H9 (cell line): ENCODE measurements around the gene FAM151A. TPM values are rescaled to one million over a fixed set of nuclear protein-coding genes. Genes with fewer than 3 reads are reported as not detected.
"Not testable (repeated sequence)": the region's sequence is repeated elsewhere in the genome, so short reads cannot be mapped to it uniquely, and the experiment has no call there.

Experiments used
- DNase-seq: peaks from one replicate; pipeline ENCODE4 v3.0.0-alpha.2; 2017
- H2AFZ ChIP-seq: one replicate; pipeline ENCODE4 v1.6.1; 2013; ENCODE audit warnings: mild to moderate bottlenecking, low read length, control low read depth, moderate library complexity
- H2AK5ac ChIP-seq: 2 replicates; pipeline ENCODE4 v1.6.1; 2013; ENCODE audit warnings: low read length, control low read depth, mixed read lengths; ENCODE audit not compliant: insufficient read length
- H2BK120ac ChIP-seq: one replicate; pipeline ENCODE4 v1.6.1; 2013; ENCODE audit warnings: low read depth, mild to moderate bottlenecking, low read length, control low read depth, inconsistent platforms; ENCODE audit not compliant: poor library complexity, severe bottlenecking
- H2BK12ac ChIP-seq: 2 replicates; pipeline ENCODE4 v1.6.1; 2013; ENCODE audit warnings: low read length, control low read depth, mixed read lengths, low read depth; ENCODE audit not compliant: insufficient read length
- H2BK15ac ChIP-seq: 2 replicates; pipeline ENCODE4 v1.6.1; 2013; ENCODE audit warnings: low read depth, low read length, control low read depth
- H2BK20ac ChIP-seq: one replicate; pipeline ENCODE4 v1.6.1; 2013; ENCODE audit warnings: low read depth, mild to moderate bottlenecking, low read length, control low read depth, inconsistent platforms; ENCODE audit not compliant: poor library complexity, severe bottlenecking
- H2BK5ac ChIP-seq: 2 replicates; pipeline ENCODE4 v1.6.1; 2013; ENCODE audit warnings: low read length, control low read depth, mixed read lengths; ENCODE audit not compliant: insufficient read length
- H3K14ac ChIP-seq: 2 replicates; pipeline ENCODE4 v1.6.1; 2013; ENCODE audit warnings: low read length, control low read depth; ENCODE audit not compliant: insufficient read depth
- H3K18ac ChIP-seq: 2 replicates; pipeline ENCODE4 v1.6.1; 2013; ENCODE audit warnings: low read depth, mild to moderate bottlenecking, mixed read lengths, low read length, control low read depth; ENCODE audit not compliant: insufficient read length
- H3K23ac ChIP-seq: 2 replicates; pipeline ENCODE4 v1.6.1; 2013; ENCODE audit warnings: low read length, control low read depth, mixed read lengths, low read depth; ENCODE audit not compliant: insufficient read length
- H3K23me2 ChIP-seq: 2 replicates; pipeline ENCODE4 v1.6.1; 2013; ENCODE audit warnings: low read depth, mild to moderate bottlenecking, mixed read lengths, low read length, control low read depth; ENCODE audit not compliant: insufficient read length, poor library complexity, severe bottlenecking
- H3K27ac ChIP-seq: 2 replicates; pipeline ENCODE4 v1.5.1; 2013; ENCODE audit warnings: low read length, control low read depth, mixed read lengths, low read depth; ENCODE audit not compliant: insufficient read length
- H3K27me3 ChIP-seq: 2 replicates; pipeline ENCODE4 v1.6.1; 2013; ENCODE audit warnings: low read length, control low read depth, inconsistent platforms; ENCODE audit not compliant: insufficient read depth
- H3K4ac ChIP-seq: 2 replicates; pipeline ENCODE4 v1.6.1; 2013; ENCODE audit warnings: low read depth, mild to moderate bottlenecking, control low read depth, inconsistent platforms, low read length, moderate library complexity
- H3K4me1 ChIP-seq: 2 replicates; pipeline ENCODE4 v1.6.1; 2013; ENCODE audit warnings: low read length, control low read depth, inconsistent platforms; ENCODE audit not compliant: insufficient read depth
- H3K4me2 ChIP-seq: 2 replicates; pipeline ENCODE4 v1.6.1; 2013; ENCODE audit warnings: low read length, control low read depth, mixed read lengths; ENCODE audit not compliant: insufficient read length, insufficient read depth
- H3K56ac ChIP-seq: 2 replicates; pipeline ENCODE4 v1.6.1; 2013; ENCODE audit warnings: low read depth, mild to moderate bottlenecking, mixed read lengths, low read length, control low read depth; ENCODE audit not compliant: insufficient read length
- H3K79me1 ChIP-seq: 2 replicates; pipeline ENCODE4 v1.6.1; 2013; ENCODE audit warnings: low read depth, mild to moderate bottlenecking, moderate library complexity, low read length, control low read depth, inconsistent platforms; ENCODE audit not compliant: insufficient read depth, poor library complexity, severe bottlenecking
- H3K79me2 ChIP-seq: 2 replicates; pipeline ENCODE4 v1.6.1; 2013; ENCODE audit warnings: low read length, control low read depth, inconsistent platforms; ENCODE audit not compliant: insufficient read depth
- H3K9ac ChIP-seq: 2 replicates; pipeline ENCODE4 v1.6.1; 2013; ENCODE audit warnings: low read length, control low read depth, mixed read lengths; ENCODE audit not compliant: insufficient read length; ENCODE audit errors: extremely low read depth
- H3K9me3 ChIP-seq: one replicate; pipeline ENCODE4 v1.6.1; 2013; ENCODE audit warnings: low read depth, low read length, inconsistent platforms; ENCODE audit not compliant: control insufficient read depth
- H3T11ph ChIP-seq: one replicate; pipeline ENCODE4 v1.6.1; 2013; ENCODE audit warnings: mild to moderate bottlenecking, low read length, control low read depth, inconsistent platforms
- H4K20me1 ChIP-seq: one replicate; pipeline ENCODE4 v1.6.1; 2013; ENCODE audit not compliant: control insufficient read depth, insufficient read length, insufficient read depth
- H4K5ac ChIP-seq: 2 replicates; pipeline ENCODE4 v1.6.1; 2013; ENCODE audit warnings: low read depth, mild to moderate bottlenecking, mixed read lengths, low read length, control low read depth; ENCODE audit not compliant: insufficient read length
- H4K8ac ChIP-seq: replicated peaks from 2 replicates; pipeline ENCODE4 v1.6.1; 2013; ENCODE audit warnings: low read length, control low read depth, mixed read lengths, low read depth; ENCODE audit not compliant: insufficient read length
- H4K91ac ChIP-seq: 2 replicates; pipeline ENCODE4 v1.6.1; 2013; ENCODE audit warnings: low read depth, mild to moderate bottlenecking, moderate library complexity, mixed read lengths, low read length, control low read depth; ENCODE audit not compliant: insufficient read length
- H3K27ac Mint-ChIP-seq, 3 experiments: 2 replicates in 2 of 3; 3 replicates in 1 of 3; pipeline ENCODE4 v1.8.0; 2020 to 2021; ENCODE audit warnings: mixed read lengths in 3 of 3, mild to moderate bottlenecking in 1 of 3, moderate library complexity in 1 of 3
- H3K27me3 Mint-ChIP-seq: 2 replicates; pipeline ENCODE4 v1.8.0; 2021; ENCODE audit warnings: low read depth, mild to moderate bottlenecking, moderate library complexity, mixed read lengths
- H3K36me3 Mint-ChIP-seq, 3 experiments: 2 replicates in 2 of 3; 3 replicates in 1 of 3; pipeline ENCODE4 v1.8.0; 2020 to 2021; ENCODE audit warnings: low read depth in 3 of 3, mixed read lengths in 3 of 3; ENCODE audit not compliant: insufficient read depth in 1 of 3
- H3K4me1 Mint-ChIP-seq, 2 experiments: 2 replicates each; pipeline ENCODE4 v1.8.0; 2020; ENCODE audit warnings: mixed read lengths in 2 of 2
- H3K4me3 Mint-ChIP-seq, 2 experiments: 2 replicates in 1 of 2; 3 replicates in 1 of 2; pipeline ENCODE4 v1.8.0; 2020 to 2021; ENCODE audit warnings: mild to moderate bottlenecking in 2 of 2, mixed read lengths in 2 of 2, moderate library complexity in 1 of 2
- H3K9me3 Mint-ChIP-seq, 2 experiments: 2 replicates in 1 of 2; 3 replicates in 1 of 2; pipeline ENCODE4 v1.8.0; 2020; ENCODE audit warnings: mild to moderate bottlenecking in 2 of 2, mixed read lengths in 2 of 2, moderate library complexity in 1 of 2
- WGBS: extraction: QIAGEN DNeasy Blood & Tissue Kit; methylation state at CpG from one replicate; pipeline ENCODE4 v1.1.7; 2013; ENCODE audit warnings: missing lambda C conversion rate, low lambda C conversion rate, mixed read lengths; ENCODE audit not compliant: insufficient read length; ENCODE audit errors: extremely low coverage; 5-methylcytosine and 5-hydroxymethylcytosine counted together
- total RNA-seq: library from RNA; stranded (reverse); gene quantifications from 2 replicates; pipeline ENCODE4 v1.2.1, GENCODE V29; 2021

Gene FAM151A
- total RNA-seq, 1 experiment from 2014 or later, result not detected

- H3K4me2 ChIP-seq, H3K14ac ChIP-seq, H3K4ac ChIP-seq, H3K79me1 ChIP-seq, H4K91ac ChIP-seq, H3K27me3 ChIP-seq, H3K4me3 Mint-ChIP-seq, H3K27ac ChIP-seq, H3K23ac ChIP-seq, H3K18ac ChIP-seq, H2BK15ac ChIP-seq, H4K5ac ChIP-seq, H2AFZ ChIP-seq, H2BK5ac ChIP-seq, H2BK20ac ChIP-seq, H3K4me1 ChIP-seq, DNase-seq, H3K9me3 ChIP-seq, H3K23me2 ChIP-seq, H2BK12ac ChIP-seq, H3K4me1 Mint-ChIP-seq, H3K27ac Mint-ChIP-seq, H2AK5ac ChIP-seq, H4K20me1 ChIP-seq, H3K9ac ChIP-seq, H4K8ac ChIP-seq, H3K56ac ChIP-seq, H3K79me2 ChIP-seq, H2BK120ac ChIP-seq, H3T11ph ChIP-seq: not testable (repeated sequence)
- WGBS, result no CpG with 5 or more reads among the region's 7 CpGs
- Mint-ChIP-seq H3K36me3 (peaks cover 2 to 21% (median 15%) of the 10 kb centered on the region in 3 experiments; a peak in 6 of 7 replicates), H3K9me3 (peaks cover 16 to 29% of the 10 kb centered on the region in 2 experiments), H3K27me3 (peaks cover 22% of the 10 kb centered on the region)
These were observed 12.5 kb upstream of the FAM151A start for GRCh38 chr1:54635804-54636203.
